Loucy (cell line): ENCODE data around the gene TMEM81.

Source experiments
- H2AFZ ChIP-seq: fragments of 200-600 bp; sonication (generic); 2 replicates; pipeline ENCODE4 v1.6.0; 2016; ENCODE audit warnings: antibody characterized with exemption, mild to moderate bottlenecking, low read length, moderate library complexity
- H3F3A ChIP-seq: fragments of 200-600 bp; 2 replicates; pipeline ENCODE4 v1.6.0; 2016; ENCODE audit warnings: antibody characterized with exemption, low read depth, mild to moderate bottlenecking
- H3K27me3 ChIP-seq: fragments of 200-600 bp; sonication (generic); 2 replicates; pipeline ENCODE4 v1.6.1; 2014; ENCODE audit warnings: low read length, mild to moderate bottlenecking; ENCODE audit not compliant: insufficient read depth, poor library complexity, severe bottlenecking
- H3K36me3 ChIP-seq: fragments of 200-600 bp; sonication (generic); 2 replicates; pipeline ENCODE4 v1.6.1; 2016; ENCODE audit warnings: low read length; ENCODE audit not compliant: insufficient read depth
- H3K4me1 ChIP-seq: fragments of 200-600 bp; sonication (generic); 2 replicates; pipeline ENCODE4 v1.5.1; 2014; ENCODE audit warnings: low read length, mild to moderate bottlenecking; ENCODE audit not compliant: insufficient read depth, poor library complexity, severe bottlenecking
- H3K4me2 ChIP-seq: fragments of 200-600 bp; sonication (generic); 2 replicates; pipeline ENCODE4 v1.6.0; 2014; ENCODE audit warnings: antibody characterized with exemption, low read length, low read depth, mild to moderate bottlenecking; ENCODE audit not compliant: poor library complexity, severe bottlenecking
- H3K4me3 ChIP-seq: fragments of 200-600 bp; sonication (generic); 2 replicates; pipeline ENCODE4 v1.5.1; 2014; ENCODE audit warnings: low read length, mild to moderate bottlenecking, mixed read lengths; ENCODE audit not compliant: poor library complexity, severe bottlenecking
- H3K79me2 ChIP-seq: fragments of 200-600 bp; sonication (generic); 2 replicates; pipeline ENCODE4 v1.6.1; 2014; ENCODE audit warnings: low read length; ENCODE audit not compliant: insufficient read depth
- H3K9ac ChIP-seq: fragments of 200-600 bp; sonication (generic); 2 replicates; pipeline ENCODE4 v1.6.0; 2014; ENCODE audit warnings: mild to moderate bottlenecking, low read depth, low read length, moderate library complexity; ENCODE audit not compliant: poor library complexity, severe bottlenecking
- H3K9me2 ChIP-seq: fragments of 200-600 bp; sonication (generic); replicated peaks from 2 replicates; pipeline ENCODE4 v1.6.1; 2016; ENCODE audit warnings: low read depth, low read length, mixed read lengths
- H3K9me3 ChIP-seq: fragments of 200-600 bp; sonication (generic); 2 replicates; pipeline ENCODE4 v1.6.1; 2014; ENCODE audit warnings: mild to moderate bottlenecking, antibody characterized with exemption, low read length, low read depth; ENCODE audit not compliant: insufficient read depth
- H4K20me1 ChIP-seq: fragments of 200-600 bp; sonication (generic); 2 replicates; pipeline ENCODE4 v1.6.0; 2014; ENCODE audit warnings: antibody characterized with exemption, low read length, mild to moderate bottlenecking; ENCODE audit not compliant: insufficient read depth, poor library complexity, severe bottlenecking
- CTCF ChIP-seq: fragments of 200-600 bp; sonication (generic); conservative IDR thresholded peaks from 2 replicates; pipeline ENCODE4 v1.5.1; 2014; ENCODE audit warnings: mild to moderate bottlenecking, antibody characterized with exemption, low read length
- EZH2phosphoT487 ChIP-seq: fragments of 200-600 bp; IDR thresholded peaks from 2 replicates; pipeline ENCODE4 v1.6.1; 2018; ENCODE audit warnings: antibody characterized with exemption, mild to moderate bottlenecking, moderate library complexity, borderline replicate concordance

The TMEM81 gene

GRCh38 chr1:205037539-205037938, 46.7 kb downstream of the TMEM81 start:
- Histone ChIP-seq H2AFZ (no peak overlapping the region), H3K79me2 (no peaks in the 10 kb centered on the region), H3K4me3 (no peak overlapping the region), H3K9ac (no peak overlapping the region), H3K36me3 (no peaks in the 10 kb centered on the region), H3K4me1 (no peaks in the 10 kb centered on the region), H3K9me2 (no peaks in the 10 kb centered on the region), H3F3A (no peaks in the 10 kb centered on the region), H4K20me1 (no peaks in the 10 kb centered on the region), H3K4me2 (no peak overlapping the region), H3K9me3 (no peaks in the 10 kb centered on the region), H3K27me3 (no peaks in the 10 kb centered on the region)
- TF ChIP-seq EZH2phosphoT487: no peak
- TF ChIP-seq CTCF: no peak
